DMS153 treated with DMSO at 0.1 percent for 48 hours (cell line): ENCODE data around the gene AP1G2.
"Not testable (repeated sequence)": the region's sequence is repeated elsewhere in the genome, so short reads cannot be mapped to it uniquely, and the experiment has no call there.

Experiments used
- DNase-seq: peaks from one replicate; lab custom pipeline; 2025; ENCODE audit not compliant: unreplicated experiment; lab: John Stamatoyannopoulos, UW

Gene AP1G2

GRCh38 chr14:23567186-23568020 lies at the start of gene AP1G2:
Gene AP1G2, minus strand, starts transcription at chr14:23567791. Its CDS starts 477 bp downstream, at chr14:23567314.
- DNase-seq = peak; percentile 75

GRCh38 chr14:23615856-23616255 lies 48.3 kb upstream of the AP1G2 start:
- no peak for DNase-seq

- no peak for DNase-seq
Observed at GRCh38 chr14:23614395-23614828, 46.8 kb upstream of the AP1G2 start.

GRCh38 chr14:23613242-23614070 lies 45.9 kb upstream of the AP1G2 start:
- no peak for DNase-seq

- no peak for DNase-seq
Observed at GRCh38 chr14:23612802-23613201, 45.2 kb upstream of the AP1G2 start.

- no peak for DNase-seq
Observed at GRCh38 chr14:23612354-23612732, 44.8 kb upstream of the AP1G2 start.

GRCh38 chr14:23610815-23611289 lies 43.3 kb upstream of the AP1G2 start:
- DNase-seq = no peak

GRCh38 chr14:23610090-23610814 lies 42.7 kb upstream of the AP1G2 start:
- DNase-seq = no peak

- DNase-seq = not testable (repeated sequence)
Observed at GRCh38 chr14:23609411-23610089, 42.0 kb upstream of the AP1G2 start.

GRCh38 chr14:23609001-23609400 lies 41.4 kb upstream of the AP1G2 start:
- DNase-seq = no peak

GRCh38 chr14:23608454-23608853 lies 40.9 kb upstream of the AP1G2 start:
- no peak for DNase-seq

- DNase-seq = no peak
Observed at GRCh38 chr14:23605931-23606585, 38.5 kb upstream of the AP1G2 start.

- DNase-seq = no peak
Observed at GRCh38 chr14:23604675-23605170, 37.1 kb upstream of the AP1G2 start.

- no peak for DNase-seq
Observed at GRCh38 chr14:23604148-23604547, 36.6 kb upstream of the AP1G2 start.

- DNase-seq = no peak
Observed at GRCh38 chr14:23603103-23603502, 35.5 kb upstream of the AP1G2 start.

- no peak for DNase-seq
Observed at GRCh38 chr14:23602181-23603095, 34.8 kb upstream of the AP1G2 start.

GRCh38 chr14:23601845-23602180 lies 34.2 kb upstream of the AP1G2 start:
- DNase-seq = no peak

GRCh38 chr14:23601424-23601823 lies 33.8 kb upstream of the AP1G2 start:
- DNase-seq = no peak

GRCh38 chr14:23600806-23601205 lies 33.2 kb upstream of the AP1G2 start:
- DNase-seq = no peak
